WTC11 (cell line): Measurements from ENCODE around the gene GAA. TPM values are rescaled to one million over a fixed set of nuclear protein-coding genes. Genes with fewer than 3 reads are reported as not detected.

Experiments used
- ATAC-seq: fragments of 200-7000 bp; cut with Tn5 transposase; 2 replicates; pipeline ENCODE4 v1.10.0; 2021; ENCODE audit warnings: mild to moderate bottlenecking, moderate library complexity
- CTCF ChIA-PET: fragments of 300-600 bp; sonication (Branson Sonifier 250); formaldehyde crosslinking; loops from one replicate; lab custom pipeline; 2021; ENCODE audit warnings: antibody characterized with exemption; lab: Charles Lee
- POLR2A ChIA-PET: fragments of 350-600 bp; sonication (Branson Sonifier 250); formaldehyde crosslinking; loops from one replicate; lab custom pipeline; 2021; ENCODE audit warnings: antibody characterized with exemption; lab: Charles Lee
- DNase-seq: peaks from one replicate; pipeline ENCODE4 v3.0.0; 2021; ENCODE audit warnings: low spot score
- H3K27ac Mint-ChIP-seq: 2 replicates; pipeline ENCODE4 v1.8.0; 2021; ENCODE audit warnings: mixed read lengths
- H3K27me3 Mint-ChIP-seq: 2 replicates; pipeline ENCODE4 v1.8.0; 2021; ENCODE audit warnings: low read depth, mild to moderate bottlenecking, moderate library complexity, mixed read lengths
- H3K36me3 Mint-ChIP-seq: 2 replicates; pipeline ENCODE4 v1.8.0; 2021; ENCODE audit warnings: mixed read lengths
- H3K4me1 Mint-ChIP-seq: 2 replicates; pipeline ENCODE4 v1.8.0; 2022; ENCODE audit warnings: mixed read lengths
- H3K4me3 Mint-ChIP-seq: 2 replicates; pipeline ENCODE4 v1.8.0; 2021; ENCODE audit warnings: mild to moderate bottlenecking, moderate library complexity, mixed read lengths
- H3K9me3 Mint-ChIP-seq: 2 replicates; pipeline ENCODE4 v1.8.0; 2021; ENCODE audit warnings: mixed read lengths
- ETV6 ChIP-seq: sonication (generic); formaldehyde crosslinking; IDR thresholded peaks from 2 replicates; pipeline ENCODE4 v1.8.1; 2022; ENCODE audit warnings: mild to moderate bottlenecking, missing genetic modification reagents
- FOXK1 ChIP-seq: sonication (generic); formaldehyde crosslinking; IDR thresholded peaks from 2 replicates; pipeline ENCODE4 v1.8.0; 2022; ENCODE audit warnings: mild to moderate bottlenecking, moderate library complexity, missing genetic modification reagents
- HMGA2 ChIP-seq: fragments of 250-450 bp; sonication (Bioruptor Pico); IDR thresholded peaks from 2 replicates; pipeline ENCODE4 v1.4.0; 2021; ENCODE audit warnings: mild to moderate bottlenecking, moderate library complexity
- NR1H2 ChIP-seq: sonication (generic); formaldehyde crosslinking; IDR thresholded peaks from 2 replicates; pipeline ENCODE4 v1.9.0; 2021; ENCODE audit warnings: mild to moderate bottlenecking, moderate library complexity, missing genetic modification reagents
- NR3C1 ChIP-seq: sonication (generic); formaldehyde crosslinking; conservative IDR thresholded peaks from 2 replicates; pipeline ENCODE4 v1.8.1; 2023; ENCODE audit warnings: low read depth, mild to moderate bottlenecking, missing genetic modification reagents
- RELA ChIP-seq: sonication (generic); formaldehyde crosslinking; IDR thresholded peaks from 2 replicates; pipeline ENCODE4 v1.8.1; 2022; ENCODE audit warnings: missing genetic modification reagents, mild to moderate bottlenecking, borderline replicate concordance
- TCF7 ChIP-seq: sonication (generic); formaldehyde crosslinking; IDR thresholded peaks from 2 replicates; pipeline ENCODE4 v1.8.0; 2022; ENCODE audit warnings: mild to moderate bottlenecking, low read depth, missing genetic modification reagents, moderate library complexity
- ZNF138 ChIP-seq: sonication (generic); formaldehyde crosslinking; conservative IDR thresholded peaks from 2 replicates; pipeline ENCODE4 v1.8.1; 2022; ENCODE audit warnings: mild to moderate bottlenecking, moderate library complexity, missing genetic modification reagents
- ZNF396 ChIP-seq: fragments of 250-450 bp; sonication (Bioruptor Pico); IDR thresholded peaks from 2 replicates; pipeline ENCODE4 v1.8.0; 2021; ENCODE audit warnings: mild to moderate bottlenecking, moderate library complexity, borderline replicate concordance
- total RNA-seq: library from RNA; stranded (reverse); gene quantifications from 3 replicates; pipeline ENCODE4 v1.2.3, GENCODE V29; 2021
- TF ChIP-seq, protein P1 (sequence below): fragments of 200-600 bp; IDR thresholded peaks from 2 replicates; pipeline ENCODE4 v1.8.0; 2022; ENCODE audit warnings: antibody characterized with exemption
- TF ChIP-seq, protein P2 (sequence below): fragments of 250-450 bp; sonication (Bioruptor Pico); conservative IDR thresholded peaks from 2 replicates; pipeline ENCODE4 v1.9.0; 2021; ENCODE audit warnings: mild to moderate bottlenecking
- TF ChIP-seq, protein P3 (sequence below): fragments of 250-450 bp; sonication (Bioruptor Pico); IDR thresholded peaks from 2 replicates; pipeline ENCODE4 v1.9.0; 2021; ENCODE audit warnings: mild to moderate bottlenecking, borderline replicate concordance
- TF ChIP-seq, protein P4 (sequence below): sonication (generic); formaldehyde crosslinking; IDR thresholded peaks from 2 replicates; pipeline ENCODE4 v1.8.1; 2022; ENCODE audit warnings: low read depth, missing genetic modification reagents, borderline replicate concordance
- TF ChIP-seq, protein P5 (sequence below): sonication (generic); formaldehyde crosslinking; IDR thresholded peaks from 2 replicates; pipeline ENCODE4 v1.8.0; 2022; ENCODE audit warnings: mild to moderate bottlenecking, missing genetic modification reagents

The GAA gene
- total RNA-seq, 1 experiment from 2014 or later, result 91.6 TPM

DNA sequence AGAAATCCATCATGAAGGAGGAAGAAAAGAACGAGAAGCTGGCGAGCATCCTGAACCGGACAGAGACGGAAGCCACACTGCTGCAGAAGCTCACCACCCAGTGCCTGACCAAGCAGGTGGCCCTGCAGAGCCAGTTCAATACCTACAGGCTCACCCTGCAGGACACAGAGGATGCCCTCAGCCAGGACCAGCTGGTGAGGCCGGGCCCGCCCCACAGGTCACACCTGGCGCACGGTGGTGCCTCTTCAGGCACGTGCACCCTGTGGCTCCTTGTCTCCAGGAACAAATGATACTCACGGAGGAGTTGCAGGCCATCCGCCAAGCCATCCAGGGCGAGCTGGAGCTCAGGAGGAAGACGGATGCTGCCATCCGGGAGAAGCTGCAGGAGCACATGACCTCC is 19.8 kb upstream of the GAA start (continued):
- TF ChIP-seq TCF7 (no peak), NR3C1 (CRISPR knock-in tag) (no peak), RELA (CRISPR knock-in tag) (no peak)

DNA sequence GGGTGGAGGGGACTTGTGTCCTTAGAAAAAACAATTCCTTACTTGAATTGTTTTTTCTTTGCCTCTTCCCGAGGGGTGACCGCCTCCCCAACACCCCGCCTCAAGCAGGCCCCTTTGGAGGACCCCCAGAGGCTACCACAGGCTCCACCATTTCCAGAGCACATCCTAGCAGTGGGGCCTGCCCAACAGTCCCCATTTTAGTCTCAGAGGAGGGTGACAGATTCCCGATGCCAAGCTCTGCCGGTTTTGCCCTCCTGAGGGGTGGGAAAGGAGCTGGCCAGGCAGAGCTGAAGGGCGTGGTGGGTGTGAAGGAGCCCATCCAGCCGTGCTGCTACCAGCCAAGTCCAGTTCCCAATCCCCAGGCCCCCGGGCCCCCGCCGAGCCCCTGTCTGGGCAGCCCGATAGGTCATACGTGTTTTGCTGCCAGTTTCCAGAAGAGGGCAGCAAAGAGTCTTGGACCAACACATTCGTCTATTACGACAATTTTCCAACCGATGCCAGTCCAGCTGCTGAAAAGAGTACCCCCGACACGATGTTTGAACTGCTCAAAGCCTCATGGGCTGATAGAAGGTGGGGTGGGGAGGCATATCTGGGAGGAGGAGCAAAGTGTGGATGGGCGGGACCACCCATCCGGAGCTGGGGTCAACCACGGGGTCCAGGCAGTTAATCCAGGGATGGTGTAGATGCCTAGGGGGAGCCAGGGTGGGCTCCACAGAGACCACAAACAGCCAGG is 18.8 kb upstream of the GAA start:
- Mint-ChIP-seq H3K4me1 (peaks cover 8% of the 10 kb centered on the region; the same call in 1 of the 2 replicates), H3K36me3 (no peaks in the 10 kb centered on the region), H3K27ac (no peak overlapping the region), H3K27me3 (no peaks in the 10 kb centered on the region), H3K4me3 (no peak overlapping the region), H3K9me3 (peaks cover 3% of the 10 kb centered on the region; the same call in 1 of the 2 replicates)
- DNase-seq (peak; percentile 85), ATAC-seq (peak; percentile 81)
- TF ChIP-seq, protein P1, sequence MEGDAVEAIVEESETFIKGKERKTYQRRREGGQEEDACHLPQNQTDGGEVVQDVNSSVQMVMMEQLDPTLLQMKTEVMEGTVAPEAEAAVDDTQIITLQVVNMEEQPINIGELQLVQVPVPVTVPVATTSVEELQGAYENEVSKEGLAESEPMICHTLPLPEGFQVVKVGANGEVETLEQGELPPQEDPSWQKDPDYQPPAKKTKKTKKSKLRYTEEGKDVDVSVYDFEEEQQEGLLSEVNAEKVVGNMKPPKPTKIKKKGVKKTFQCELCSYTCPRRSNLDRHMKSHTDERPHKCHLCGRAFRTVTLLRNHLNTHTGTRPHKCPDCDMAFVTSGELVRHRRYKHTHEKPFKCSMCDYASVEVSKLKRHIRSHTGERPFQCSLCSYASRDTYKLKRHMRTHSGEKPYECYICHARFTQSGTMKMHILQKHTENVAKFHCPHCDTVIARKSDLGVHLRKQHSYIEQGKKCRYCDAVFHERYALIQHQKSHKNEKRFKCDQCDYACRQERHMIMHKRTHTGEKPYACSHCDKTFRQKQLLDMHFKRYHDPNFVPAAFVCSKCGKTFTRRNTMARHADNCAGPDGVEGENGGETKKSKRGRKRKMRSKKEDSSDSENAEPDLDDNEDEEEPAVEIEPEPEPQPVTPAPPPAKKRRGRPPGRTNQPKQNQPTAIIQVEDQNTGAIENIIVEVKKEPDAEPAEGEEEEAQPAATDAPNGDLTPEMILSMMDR, result peak; percentile 40; the same call in 1 of the 2 replicates
- TF ChIP-seq ZNF396 (CRISPR knock-in tag), result no peak
- ChIA-PET POLR2A (interaction anchor here (0.8 kb wide), 1 partner anchor 41 kb away, joined by 3 read pairs; no protein-coding TSS in a partner anchor), CTCF (interaction anchor here (0.6 to 7.1 kb wide), 26 partner anchors 10 to 279 kb away, joined by 3 to 72 read pairs (median 3); partner anchors contain the start of gene GAA)

DNA sequence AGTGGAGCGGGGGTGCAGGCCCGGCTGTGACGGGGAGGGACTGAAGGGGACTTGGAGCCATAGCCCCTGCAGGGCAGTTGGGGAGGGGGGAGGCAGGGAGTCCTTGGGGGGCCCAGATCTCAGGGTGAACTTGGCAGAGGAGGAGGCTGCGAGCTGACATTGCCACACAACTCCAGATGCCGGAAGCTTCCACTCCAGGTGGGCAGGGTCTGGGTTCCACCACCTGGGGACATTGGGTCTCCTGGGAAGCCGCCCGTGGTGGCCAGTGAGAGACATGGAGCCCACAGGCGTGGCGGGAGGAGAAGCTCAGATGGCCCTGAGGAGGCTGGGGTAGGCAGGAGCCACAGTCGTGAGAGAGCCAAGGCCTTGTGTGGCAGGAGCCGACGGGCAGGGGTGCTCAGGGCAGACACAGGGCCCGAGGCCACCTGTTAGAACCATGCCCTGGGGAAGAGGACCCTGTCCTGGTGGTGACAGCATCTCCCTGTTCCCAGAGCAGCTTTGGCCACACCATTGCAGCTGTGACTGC is 18.2 kb upstream of the GAA start:
- Mint-ChIP-seq H3K4me3 (no peak overlapping the region), H3K4me1 (peaks cover 8% of the 10 kb centered on the region; the same call in 1 of the 2 replicates), H3K27me3 (no peaks in the 10 kb centered on the region), H3K9me3 (no peaks in the 10 kb centered on the region), H3K27ac (no peak overlapping the region), H3K36me3 (no peaks in the 10 kb centered on the region)
- TF ChIP-seq FOXK1 (CRISPR knock-in tag) (no peak), ZNF396 (CRISPR knock-in tag) (no peak), NR1H2 (CRISPR knock-in tag) (no peak), ETV6 (CRISPR knock-in tag) (no peak), HMGA2 (CRISPR knock-in tag) (no peak), ZNF138 (CRISPR knock-in tag) (no peak)
- TF ChIP-seq, protein P2, sequence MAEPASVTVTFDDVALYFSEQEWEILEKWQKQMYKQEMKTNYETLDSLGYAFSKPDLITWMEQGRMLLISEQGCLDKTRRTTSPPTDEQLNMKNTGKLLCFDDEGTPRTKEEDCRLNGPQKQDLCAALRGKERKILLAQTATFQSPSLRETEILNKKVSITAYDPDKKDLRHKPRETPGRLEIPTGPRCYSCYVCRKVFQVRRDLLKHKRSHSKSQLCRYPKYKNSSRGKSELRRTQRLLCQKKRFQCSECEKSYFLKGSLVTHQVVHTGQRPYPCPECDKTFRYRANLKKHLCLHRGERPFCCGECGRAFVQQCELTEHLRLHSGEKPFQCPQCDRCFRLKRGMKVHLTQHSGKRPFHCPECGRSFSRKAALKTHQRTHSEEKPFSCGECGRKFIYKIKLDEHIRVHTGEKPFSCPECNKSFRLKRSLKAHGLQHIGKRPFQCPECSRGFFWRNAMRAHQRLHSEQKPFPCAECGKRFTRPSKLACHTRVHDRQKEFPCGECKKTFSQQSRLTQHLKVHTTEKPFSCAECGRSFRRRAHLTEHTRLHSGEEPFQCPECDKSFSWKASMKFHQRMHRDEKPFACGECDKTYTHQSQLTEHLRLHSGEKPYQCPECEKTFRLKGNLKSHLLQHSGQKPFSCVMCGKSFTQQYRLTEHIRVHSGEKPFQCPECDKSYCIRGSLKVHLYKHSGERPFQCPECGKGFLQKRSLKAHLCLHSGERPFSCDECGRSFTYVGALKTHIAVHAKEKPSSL, result no peak
- TF ChIP-seq, protein P3, sequence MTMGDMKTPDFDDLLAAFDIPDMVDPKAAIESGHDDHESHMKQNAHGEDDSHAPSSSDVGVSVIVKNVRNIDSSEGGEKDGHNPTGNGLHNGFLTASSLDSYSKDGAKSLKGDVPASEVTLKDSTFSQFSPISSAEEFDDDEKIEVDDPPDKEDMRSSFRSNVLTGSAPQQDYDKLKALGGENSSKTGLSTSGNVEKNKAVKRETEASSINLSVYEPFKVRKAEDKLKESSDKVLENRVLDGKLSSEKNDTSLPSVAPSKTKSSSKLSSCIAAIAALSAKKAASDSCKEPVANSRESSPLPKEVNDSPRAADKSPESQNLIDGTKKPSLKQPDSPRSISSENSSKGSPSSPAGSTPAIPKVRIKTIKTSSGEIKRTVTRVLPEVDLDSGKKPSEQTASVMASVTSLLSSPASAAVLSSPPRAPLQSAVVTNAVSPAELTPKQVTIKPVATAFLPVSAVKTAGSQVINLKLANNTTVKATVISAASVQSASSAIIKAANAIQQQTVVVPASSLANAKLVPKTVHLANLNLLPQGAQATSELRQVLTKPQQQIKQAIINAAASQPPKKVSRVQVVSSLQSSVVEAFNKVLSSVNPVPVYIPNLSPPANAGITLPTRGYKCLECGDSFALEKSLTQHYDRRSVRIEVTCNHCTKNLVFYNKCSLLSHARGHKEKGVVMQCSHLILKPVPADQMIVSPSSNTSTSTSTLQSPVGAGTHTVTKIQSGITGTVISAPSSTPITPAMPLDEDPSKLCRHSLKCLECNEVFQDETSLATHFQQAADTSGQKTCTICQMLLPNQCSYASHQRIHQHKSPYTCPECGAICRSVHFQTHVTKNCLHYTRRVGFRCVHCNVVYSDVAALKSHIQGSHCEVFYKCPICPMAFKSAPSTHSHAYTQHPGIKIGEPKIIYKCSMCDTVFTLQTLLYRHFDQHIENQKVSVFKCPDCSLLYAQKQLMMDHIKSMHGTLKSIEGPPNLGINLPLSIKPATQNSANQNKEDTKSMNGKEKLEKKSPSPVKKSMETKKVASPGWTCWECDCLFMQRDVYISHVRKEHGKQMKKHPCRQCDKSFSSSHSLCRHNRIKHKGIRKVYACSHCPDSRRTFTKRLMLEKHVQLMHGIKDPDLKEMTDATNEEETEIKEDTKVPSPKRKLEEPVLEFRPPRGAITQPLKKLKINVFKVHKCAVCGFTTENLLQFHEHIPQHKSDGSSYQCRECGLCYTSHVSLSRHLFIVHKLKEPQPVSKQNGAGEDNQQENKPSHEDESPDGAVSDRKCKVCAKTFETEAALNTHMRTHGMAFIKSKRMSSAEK (CRISPR knock-in tag), result no peak
- TF ChIP-seq, protein P4, sequence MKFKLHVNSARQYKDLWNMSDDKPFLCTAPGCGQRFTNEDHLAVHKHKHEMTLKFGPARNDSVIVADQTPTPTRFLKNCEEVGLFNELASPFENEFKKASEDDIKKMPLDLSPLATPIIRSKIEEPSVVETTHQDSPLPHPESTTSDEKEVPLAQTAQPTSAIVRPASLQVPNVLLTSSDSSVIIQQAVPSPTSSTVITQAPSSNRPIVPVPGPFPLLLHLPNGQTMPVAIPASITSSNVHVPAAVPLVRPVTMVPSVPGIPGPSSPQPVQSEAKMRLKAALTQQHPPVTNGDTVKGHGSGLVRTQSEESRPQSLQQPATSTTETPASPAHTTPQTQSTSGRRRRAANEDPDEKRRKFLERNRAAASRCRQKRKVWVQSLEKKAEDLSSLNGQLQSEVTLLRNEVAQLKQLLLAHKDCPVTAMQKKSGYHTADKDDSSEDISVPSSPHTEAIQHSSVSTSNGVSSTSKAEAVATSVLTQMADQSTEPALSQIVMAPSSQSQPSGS (CRISPR knock-in tag), result no peak
- TF ChIP-seq, protein P5, sequence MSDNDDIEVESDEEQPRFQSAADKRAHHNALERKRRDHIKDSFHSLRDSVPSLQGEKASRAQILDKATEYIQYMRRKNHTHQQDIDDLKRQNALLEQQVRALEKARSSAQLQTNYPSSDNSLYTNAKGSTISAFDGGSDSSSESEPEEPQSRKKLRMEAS (CRISPR knock-in tag), result no peak
- ChIA-PET POLR2A (interaction anchor here (0.8 kb wide), 1 partner anchor 41 kb away, joined by 3 read pairs; no protein-coding TSS in a partner anchor), CTCF (interaction anchor here (0.6 to 7.1 kb wide), 24 partner anchors 10 to 278 kb away, joined by 3 to 72 read pairs (median 3); partner anchors contain the start of gene GAA)
- DNase-seq (no peak), ATAC-seq (no peak)
